Hematopoietic multipotent progenitor cell treated with erythropoietin and hydrocortisone succinate and interleukin-3 and kit ligand, for 17 days (in vitro differentiated cells): ENCODE data around the gene PTPN5.
"Not testable (repeated sequence)": the region's sequence is repeated elsewhere in the genome, so short reads cannot be mapped to it uniquely, and the experiment has no call there.

ENCODE experiments used
- DNase-seq: peaks from one replicate; pipeline ENCODE4 v3.0.0-alpha.2; 2015; ENCODE audit warnings: low spot score

Gene PTPN5

GRCh38 chr11:18681949-18682348, 109.6 kb downstream of the PTPN5 start:
- DNase-seq, result not testable (repeated sequence)
